NB4 (cell line): Measurements from ENCODE around the gene CORO2A.
"Not testable (repeated sequence)": the region's sequence is repeated elsewhere in the genome, so short reads cannot be mapped to it uniquely, and the experiment has no call there.

Source experiments
- MYC ChIP-seq: IDR thresholded peaks from 2 replicates; pipeline ENCODE4 v1.6.1; 2011; ENCODE audit warnings: low read depth, low read length
- POLR2A ChIP-seq: IDR thresholded peaks from 2 replicates; pipeline ENCODE4 v1.6.1; 2011; ENCODE audit warnings: mild to moderate bottlenecking; ENCODE audit not compliant: insufficient read length; ENCODE audit errors: extremely low read depth
- TF ChIP-seq, protein P1 (sequence below): IDR thresholded peaks from one replicate; pipeline ENCODE4 v1.5.1; 2012; ENCODE audit warnings: low read depth, low read length
- TF ChIP-seq, protein P2 (sequence below): IDR thresholded peaks from 2 replicates; pipeline ENCODE4 v1.6.1; 2011; ENCODE audit warnings: low read depth, low read length

DNA sequence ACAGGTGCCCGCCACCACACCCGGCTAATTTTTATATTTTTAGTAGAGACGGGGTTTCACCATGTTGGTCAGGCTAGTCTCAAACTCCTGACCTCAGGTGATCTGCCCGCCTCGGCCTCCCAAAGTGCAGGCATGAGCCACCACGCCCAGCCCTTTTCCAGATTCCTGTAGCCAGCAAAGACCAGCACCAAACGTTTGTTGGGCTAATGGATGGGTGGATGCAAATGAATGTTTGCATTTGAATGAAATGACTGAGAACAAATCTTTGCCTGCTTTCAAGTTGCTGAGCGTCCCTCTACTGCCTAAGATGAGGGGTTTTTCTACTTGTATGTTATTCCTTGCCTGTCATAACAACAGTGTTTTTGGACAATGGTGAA is 115.9 kb downstream of the CORO2A start:
- TF ChIP-seq, protein P1, sequence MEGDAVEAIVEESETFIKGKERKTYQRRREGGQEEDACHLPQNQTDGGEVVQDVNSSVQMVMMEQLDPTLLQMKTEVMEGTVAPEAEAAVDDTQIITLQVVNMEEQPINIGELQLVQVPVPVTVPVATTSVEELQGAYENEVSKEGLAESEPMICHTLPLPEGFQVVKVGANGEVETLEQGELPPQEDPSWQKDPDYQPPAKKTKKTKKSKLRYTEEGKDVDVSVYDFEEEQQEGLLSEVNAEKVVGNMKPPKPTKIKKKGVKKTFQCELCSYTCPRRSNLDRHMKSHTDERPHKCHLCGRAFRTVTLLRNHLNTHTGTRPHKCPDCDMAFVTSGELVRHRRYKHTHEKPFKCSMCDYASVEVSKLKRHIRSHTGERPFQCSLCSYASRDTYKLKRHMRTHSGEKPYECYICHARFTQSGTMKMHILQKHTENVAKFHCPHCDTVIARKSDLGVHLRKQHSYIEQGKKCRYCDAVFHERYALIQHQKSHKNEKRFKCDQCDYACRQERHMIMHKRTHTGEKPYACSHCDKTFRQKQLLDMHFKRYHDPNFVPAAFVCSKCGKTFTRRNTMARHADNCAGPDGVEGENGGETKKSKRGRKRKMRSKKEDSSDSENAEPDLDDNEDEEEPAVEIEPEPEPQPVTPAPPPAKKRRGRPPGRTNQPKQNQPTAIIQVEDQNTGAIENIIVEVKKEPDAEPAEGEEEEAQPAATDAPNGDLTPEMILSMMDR = not testable (repeated sequence)
- not testable (repeated sequence) for TF ChIP-seq POLR2A, MYC
- TF ChIP-seq, protein P2, sequence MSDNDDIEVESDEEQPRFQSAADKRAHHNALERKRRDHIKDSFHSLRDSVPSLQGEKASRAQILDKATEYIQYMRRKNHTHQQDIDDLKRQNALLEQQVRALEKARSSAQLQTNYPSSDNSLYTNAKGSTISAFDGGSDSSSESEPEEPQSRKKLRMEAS = not testable (repeated sequence)
